Medulla oblongata (tissue), 1 donor: ENCODE results near the gene MRPL42.
"Not testable (repeated sequence)": the region's sequence is repeated elsewhere in the genome, so short reads cannot be mapped to it uniquely, and the experiment has no call there.

Source experiments
- DNase-seq: peaks from one replicate; pipeline ENCODE4 v3.0.0-alpha.2; 2015; ENCODE audit errors: extremely low spot score

Gene MRPL42

GRCh38 chr12:93467351-93468007 lies at the start of gene MRPL42:
MRPL42 (plus strand) TSS chr12:93467514; CDS start chr12:93469286, 1,772 bp downstream.
- peak; percentile 90 for DNase-seq

DNA sequence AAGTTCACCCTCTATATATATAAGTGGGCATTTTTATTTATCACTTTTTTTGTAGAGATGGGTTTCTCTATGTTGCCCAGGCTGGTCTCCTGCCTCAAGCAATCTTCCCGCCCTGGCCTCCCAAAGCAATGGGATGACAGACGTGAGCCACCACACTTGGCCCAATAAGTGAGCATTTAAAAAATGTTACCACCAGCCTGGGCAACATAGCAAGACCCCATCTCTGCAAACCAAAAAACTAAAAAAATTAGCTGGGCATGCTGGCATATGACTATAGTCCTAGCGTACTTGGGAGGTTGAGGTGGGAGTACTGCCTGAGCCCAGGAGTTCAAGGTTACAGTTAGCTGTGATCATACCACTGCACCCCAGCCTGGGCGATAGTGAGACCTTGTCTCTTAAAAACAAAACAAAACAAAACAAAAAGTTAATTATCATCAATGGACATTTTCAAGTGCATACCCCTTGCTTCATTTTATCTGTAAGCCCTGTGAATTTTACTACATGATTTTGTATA lies 49.3 kb upstream of the MRPL42 start:
- no peak for DNase-seq

- peak; percentile 76 for DNase-seq
Observed at GRCh38 chr12:93419388-93420034, 47.8 kb upstream of the MRPL42 start.

GRCh38 chr12:93422050-93422449 lies 45.3 kb upstream of the MRPL42 start:
- no peak for DNase-seq

- no peak for DNase-seq
Observed at GRCh38 chr12:93425736-93426411, 41.4 kb upstream of the MRPL42 start.

DNA sequence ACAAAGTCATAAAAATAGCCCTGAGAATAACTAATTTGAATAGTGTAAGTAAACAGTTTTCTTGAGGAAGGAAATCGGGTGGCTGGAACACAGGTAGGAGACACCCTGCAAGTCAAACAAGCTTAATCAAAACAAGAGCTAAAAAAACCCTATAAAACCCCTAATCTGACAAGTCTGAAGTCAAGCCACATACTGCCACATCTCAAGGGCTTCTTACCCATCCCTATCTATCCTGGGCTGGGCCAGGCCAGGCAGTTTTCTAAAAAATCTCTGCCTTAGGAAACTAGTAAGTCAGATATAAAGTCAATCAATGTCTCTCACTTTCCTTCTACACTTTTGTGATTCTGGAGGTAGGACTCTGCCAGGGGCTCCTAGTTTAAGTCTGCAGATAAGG lies 40.9 kb upstream of the MRPL42 start:
- DNase-seq, result no peak

GRCh38 chr12:93427779-93428564 lies 39.3 kb upstream of the MRPL42 start:
- no peak for DNase-seq

- DNase-seq, result no peak
Observed at GRCh38 chr12:93429448-93429847, 37.9 kb upstream of the MRPL42 start.

- no peak for DNase-seq
Observed at GRCh38 chr12:93429852-93430251, 37.5 kb upstream of the MRPL42 start.

GRCh38 chr12:93430280-93430679 lies 37.0 kb upstream of the MRPL42 start:
- no peak for DNase-seq

DNA sequence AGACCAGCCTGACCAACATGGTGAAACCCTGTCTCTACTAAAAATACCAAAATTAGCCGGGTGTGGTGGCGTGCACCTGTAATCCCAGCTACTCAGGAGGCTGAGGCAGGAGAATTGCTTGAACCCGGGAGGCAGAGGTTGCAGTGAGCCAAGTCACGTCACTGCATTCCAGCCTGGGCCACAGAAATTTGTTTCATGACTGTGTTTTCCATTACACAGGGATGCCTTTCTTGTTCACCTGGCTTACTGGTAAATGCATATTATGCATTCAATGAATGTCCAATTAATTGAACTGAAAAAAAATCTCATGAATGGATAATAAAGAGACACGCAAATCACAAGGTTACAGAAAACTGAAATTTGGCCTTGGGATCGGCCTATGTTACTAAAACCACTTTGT lies 35.3 kb upstream of the MRPL42 start:
- not testable (repeated sequence) for DNase-seq

GRCh38 chr12:93434256-93434865 lies 33.0 kb upstream of the MRPL42 start:
- no peak for DNase-seq

DNA sequence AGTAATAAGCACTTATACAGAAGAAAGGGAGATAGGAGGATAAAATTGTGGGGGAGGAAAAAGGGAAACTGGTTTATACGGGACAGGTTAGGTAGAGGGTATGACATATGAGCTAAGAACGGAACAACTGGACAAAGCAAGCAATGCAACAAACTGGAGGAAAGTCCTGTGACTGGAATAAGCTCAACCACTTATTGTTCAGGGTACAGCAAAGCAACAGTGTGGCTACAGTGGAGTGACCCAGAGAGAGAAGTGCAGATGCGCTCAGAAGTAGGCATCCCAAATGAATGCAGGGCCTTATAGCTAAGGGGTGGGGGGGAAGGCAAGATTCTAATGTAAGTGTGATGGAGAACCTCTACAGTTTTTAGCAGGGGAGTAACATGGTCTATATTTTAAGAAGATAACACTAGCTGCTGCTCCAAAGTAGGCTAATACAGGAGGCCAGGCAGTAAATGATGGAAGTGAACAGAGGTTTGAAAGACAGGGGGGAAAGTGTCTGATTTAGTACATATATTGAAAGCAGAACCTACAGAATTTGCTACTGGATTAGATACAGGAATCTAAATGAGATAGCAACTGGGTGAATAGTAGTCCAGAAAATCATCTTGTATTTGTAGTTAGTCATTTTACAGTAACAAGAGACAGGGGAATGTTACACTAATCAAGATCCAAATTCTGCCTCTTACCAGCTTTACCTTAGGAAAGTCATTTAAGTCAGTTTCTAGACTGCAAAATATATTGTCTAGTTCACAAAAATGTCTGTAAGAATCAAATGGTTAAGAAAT lies 28.9 kb upstream of the MRPL42 start:
- DNase-seq, result peak; percentile 61

- no peak for DNase-seq
Observed at GRCh38 chr12:93440043-93440835, 27.1 kb upstream of the MRPL42 start.

- DNase-seq, result no peak
Observed at GRCh38 chr12:93441081-93441616, 26.2 kb upstream of the MRPL42 start.

DNA sequence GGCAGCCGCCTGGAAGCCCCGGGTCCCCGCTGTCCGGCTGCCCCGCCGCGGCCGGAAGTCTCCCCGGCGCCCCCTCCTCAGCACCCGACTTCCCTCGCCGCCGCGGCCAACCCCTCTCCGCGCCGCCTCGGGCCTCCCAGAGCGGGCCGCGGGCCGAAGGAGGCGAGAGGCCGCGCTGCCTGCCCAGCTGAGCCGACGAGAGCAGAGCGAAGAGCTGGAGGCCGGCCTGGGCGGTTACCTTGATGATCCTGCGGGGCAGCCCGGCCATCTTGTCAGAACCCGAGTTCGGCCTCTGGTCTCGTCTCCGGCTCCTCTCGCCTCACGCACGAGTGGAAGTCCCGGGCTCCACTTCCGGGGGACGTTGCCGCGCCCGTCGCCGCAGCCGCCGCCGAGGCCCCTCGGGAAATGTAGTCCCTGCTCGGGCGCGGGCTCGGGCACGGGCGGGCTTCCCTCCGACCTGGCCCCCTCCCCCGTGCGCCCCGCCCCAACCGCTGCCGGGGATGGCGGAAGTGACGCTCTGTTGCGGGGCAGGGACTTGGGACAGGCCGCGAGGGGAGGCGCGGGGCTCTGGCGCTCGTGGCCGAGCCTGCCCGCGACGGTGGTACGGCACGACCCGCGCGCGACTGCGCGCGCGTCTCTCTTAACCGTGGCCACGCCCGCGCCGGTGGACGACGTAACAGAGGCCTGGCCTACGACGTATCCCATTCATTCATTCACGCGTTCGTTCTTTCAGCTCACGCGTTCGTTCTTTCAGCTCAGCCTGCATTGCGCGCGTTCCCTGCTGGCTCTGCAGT lies 25.5 kb upstream of the MRPL42 start, which contains the start of gene UBE2N:
UBE2N (minus strand) TSS at position 331 of the 794 bp plus-strand sequence; CDS start at position 268, 63 bp downstream.
- DNase-seq, result peak; percentile 97

GRCh38 chr12:93442411-93443340 lies 24.6 kb upstream of the MRPL42 start:
- DNase-seq, result no peak

DNA sequence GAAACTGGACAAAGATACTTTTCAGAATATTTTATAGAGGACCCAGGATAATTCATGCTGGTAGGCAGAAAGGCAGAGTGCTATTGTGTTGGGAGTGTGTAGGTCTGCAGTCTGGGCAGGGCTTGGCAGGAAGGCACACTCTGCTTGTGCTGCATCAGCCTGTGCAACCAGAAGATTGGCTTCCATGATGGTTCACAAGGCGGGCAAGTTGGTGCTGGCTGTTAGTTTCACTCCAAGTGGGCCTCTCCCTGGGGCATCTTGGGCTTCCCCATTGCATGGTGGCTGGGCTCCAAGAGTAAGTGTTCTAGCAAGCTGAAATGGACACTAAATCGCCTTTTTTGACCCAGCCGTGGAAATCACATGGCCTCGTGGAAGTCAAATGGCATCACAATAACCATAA lies 23.7 kb upstream of the MRPL42 start:
- no peak for DNase-seq
